GM21717 (cell line): ENCODE measurements around the gene LEAP2.
"Not testable (repeated sequence)": the region's sequence is repeated elsewhere in the genome, so short reads cannot be mapped to it uniquely, and the experiment has no call there.

Experiments used
- ATAC-seq: cut with Tn5 transposase; IDR thresholded peaks from one replicate; pipeline ENCODE4 v1.9.1; 2021; ENCODE audit warnings: mild to moderate bottlenecking, moderate library complexity; ENCODE audit not compliant: unreplicated experiment

LEAP2 gene

GRCh38 chr5:132840313-132840712, 33.2 kb upstream of the LEAP2 start:
- ATAC-seq: no peak

GRCh38 chr5:132840896-132841295, 32.6 kb upstream of the LEAP2 start:
- no peak for ATAC-seq

- ATAC-seq: no peak
Observed at GRCh38 chr5:132841305-132841704, 32.2 kb upstream of the LEAP2 start.

GRCh38 chr5:132848270-132848669, 25.2 kb upstream of the LEAP2 start:
- ATAC-seq: no peak

GRCh38 chr5:132849347-132849746, 24.1 kb upstream of the LEAP2 start:
- no peak for ATAC-seq

- no peak for ATAC-seq
Observed at GRCh38 chr5:132850066-132850465, 23.4 kb upstream of the LEAP2 start.

GRCh38 chr5:132853323-132853722, 20.1 kb upstream of the LEAP2 start:
- no peak for ATAC-seq

GRCh38 chr5:132853790-132854189, 19.7 kb upstream of the LEAP2 start:
- no peak for ATAC-seq

- no peak for ATAC-seq
Observed at GRCh38 chr5:132854301-132854700, 19.2 kb upstream of the LEAP2 start.

GRCh38 chr5:132854992-132855391, 18.5 kb upstream of the LEAP2 start:
- ATAC-seq: not testable (repeated sequence)

GRCh38 chr5:132856011-132856410, 17.5 kb upstream of the LEAP2 start:
- no peak for ATAC-seq

- no peak for ATAC-seq
Observed at GRCh38 chr5:132859889-132860437, 13.5 kb upstream of the LEAP2 start.

- no peak for ATAC-seq
Observed at GRCh38 chr5:132860742-132861141, 12.7 kb upstream of the LEAP2 start.

- ATAC-seq: peak; percentile 26
Observed at GRCh38 chr5:132865668-132866341, 7.7 kb upstream of the LEAP2 start.

- peak; percentile 98 for ATAC-seq
Observed at GRCh38 chr5:132866342-132867045, 7.0 kb upstream of the LEAP2 start, which contains the start of the genes GDF9 and UQCRQ. Gene GDF9 (minus strand): TSS chr5:132866469. CDS start chr5:132864533, 1,936 bp downstream. Gene UQCRQ (plus strand): TSS chr5:132866642. CDS start chr5:132866882, 240 bp downstream.

GRCh38 chr5:132867046-132867451, 6.4 kb upstream of the LEAP2 start:
- ATAC-seq: peak; percentile 19

GRCh38 chr5:132868754-132869153, 4.7 kb upstream of the LEAP2 start:
- no peak for ATAC-seq

GRCh38 chr5:132870801-132871200, 2.7 kb upstream of the LEAP2 start:
- ATAC-seq: no peak

GRCh38 chr5:132871459-132872284, 1.8 kb upstream of the LEAP2 start:
- no peak for ATAC-seq

GRCh38 chr5:132872788-132873118, 715 bp upstream of the LEAP2 start:
- no peak for ATAC-seq

GRCh38 chr5:132873930-132874271, 433 bp downstream of the LEAP2 start:
- ATAC-seq: no peak
